ENCODE data around the gene DHX16. TPM values are rescaled to one million over a fixed set of nuclear protein-coding genes. Genes with fewer than 3 reads are reported as not detected.
A peak's percentile ranks its signal among the peaks of the same experiment; 100 is the strongest.

The DHX16 gene
- total and polyA plus RNA-seq, 8 donors, result 23.8 to 43.4 (median 40.0) TPM

DNA sequence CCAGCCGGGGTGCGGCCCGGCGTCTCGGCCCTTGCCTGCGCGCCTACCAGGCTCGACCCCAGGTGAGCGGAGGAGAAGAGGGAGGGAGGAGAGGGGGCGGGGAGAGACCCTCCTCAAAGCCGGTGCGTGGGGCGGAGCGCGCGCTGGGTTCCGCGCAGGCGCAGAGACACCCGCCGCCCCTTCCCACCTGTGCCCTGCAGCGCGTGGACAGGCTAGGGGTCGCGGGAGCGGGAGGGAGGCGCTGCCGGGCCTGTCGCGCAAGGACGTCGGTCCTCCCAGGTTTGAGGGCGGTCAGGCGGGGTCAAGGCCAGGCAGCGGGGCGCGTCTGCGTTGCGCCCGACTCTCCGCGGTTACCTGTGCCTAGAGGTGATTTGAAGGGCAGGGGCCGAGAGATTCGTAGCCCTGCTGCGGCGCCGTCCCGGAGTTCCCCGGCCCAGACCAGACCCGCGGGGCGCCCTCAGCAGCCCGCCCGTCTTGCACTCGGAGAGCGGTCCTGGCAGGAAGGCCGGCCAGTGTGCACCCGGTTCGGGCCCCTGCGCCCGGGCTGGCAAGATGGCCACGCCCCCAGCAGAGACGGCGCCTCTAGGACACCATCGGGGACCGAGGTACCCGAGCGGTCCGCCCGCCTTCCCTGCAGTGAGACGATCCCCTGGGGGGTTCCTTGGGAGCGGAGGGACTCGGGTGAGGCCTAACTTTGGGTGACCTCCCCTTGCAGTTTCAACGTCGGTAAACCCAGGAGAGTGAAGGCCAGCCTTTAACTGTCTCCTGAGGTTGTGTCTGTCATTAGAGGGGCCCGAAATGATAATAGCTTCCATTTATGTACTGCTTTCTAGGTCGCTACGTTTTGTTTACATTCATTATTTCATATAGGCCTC, 25.3 kb downstream of the DHX16 start:
- Histone ChIP-seq H3K9me3 (no peaks in the 10 kb centered on the region), H3K27me3 (no peaks in the 10 kb centered on the region), H3K4me1 (peaks cover 4 to 42% of the 10 kb centered on the region in 2 donors), H3K4me3 (peak overlapping the region; percentile 94 to 99), H3K36me3 (peaks cover 0 to 31% of the 10 kb centered on the region in 2 donors), H3K27ac (peak overlapping the region; percentile 85 to 91)
- intact Hi-C loops (cut with DNase I), result no loop called here
- TF ChIP-seq, protein P1, sequence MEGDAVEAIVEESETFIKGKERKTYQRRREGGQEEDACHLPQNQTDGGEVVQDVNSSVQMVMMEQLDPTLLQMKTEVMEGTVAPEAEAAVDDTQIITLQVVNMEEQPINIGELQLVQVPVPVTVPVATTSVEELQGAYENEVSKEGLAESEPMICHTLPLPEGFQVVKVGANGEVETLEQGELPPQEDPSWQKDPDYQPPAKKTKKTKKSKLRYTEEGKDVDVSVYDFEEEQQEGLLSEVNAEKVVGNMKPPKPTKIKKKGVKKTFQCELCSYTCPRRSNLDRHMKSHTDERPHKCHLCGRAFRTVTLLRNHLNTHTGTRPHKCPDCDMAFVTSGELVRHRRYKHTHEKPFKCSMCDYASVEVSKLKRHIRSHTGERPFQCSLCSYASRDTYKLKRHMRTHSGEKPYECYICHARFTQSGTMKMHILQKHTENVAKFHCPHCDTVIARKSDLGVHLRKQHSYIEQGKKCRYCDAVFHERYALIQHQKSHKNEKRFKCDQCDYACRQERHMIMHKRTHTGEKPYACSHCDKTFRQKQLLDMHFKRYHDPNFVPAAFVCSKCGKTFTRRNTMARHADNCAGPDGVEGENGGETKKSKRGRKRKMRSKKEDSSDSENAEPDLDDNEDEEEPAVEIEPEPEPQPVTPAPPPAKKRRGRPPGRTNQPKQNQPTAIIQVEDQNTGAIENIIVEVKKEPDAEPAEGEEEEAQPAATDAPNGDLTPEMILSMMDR (IDR thresholded peaks at IDR 0.05), result no peak
- ATAC-seq (peak; percentile 89), DNase-seq (peak; percentile 39 to 95 (median 70))

DNA sequence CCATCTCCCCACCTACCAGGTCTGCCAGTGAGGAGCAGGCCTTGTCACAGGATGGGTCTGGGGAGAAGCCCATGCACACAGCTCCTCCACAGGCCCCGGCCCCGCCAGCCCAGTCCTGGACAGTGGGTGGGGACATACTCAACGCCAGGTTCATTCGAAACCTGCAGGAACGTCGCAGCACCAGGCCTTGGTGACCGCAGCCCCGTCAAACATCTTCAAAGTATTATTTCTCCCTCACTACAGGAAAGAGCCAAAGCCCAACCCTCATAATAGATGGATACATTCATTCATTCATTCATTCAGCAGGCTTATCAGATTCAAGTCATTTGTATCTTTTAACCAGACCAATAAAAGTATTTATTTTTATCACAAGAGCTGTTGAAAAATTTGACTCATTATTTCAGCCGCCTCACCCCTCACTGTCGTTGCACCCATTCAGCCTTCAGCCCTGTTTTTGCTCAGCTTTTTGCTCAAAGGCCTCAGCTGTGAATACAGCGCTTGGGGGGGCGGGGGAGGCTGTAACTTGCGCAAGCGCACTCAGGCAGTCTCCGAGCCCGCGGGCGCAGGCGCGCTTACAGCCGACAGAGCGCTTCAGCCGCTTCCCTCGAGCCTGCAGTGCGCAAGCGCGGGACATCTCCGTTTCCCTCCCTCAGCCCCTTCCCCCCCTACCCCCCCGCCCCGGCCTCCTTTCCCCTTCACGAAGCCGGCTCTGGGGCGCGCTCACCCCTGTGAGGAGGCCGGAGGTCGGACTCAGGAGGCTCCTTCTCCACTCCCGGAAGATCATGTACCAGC, 26.2 kb downstream of the DHX16 start, which contains the start of gene C6orf136:
Gene C6orf136 (plus strand): TSS at position 684 of the 792 bp plus-strand sequence. CDS start 99 bp downstream, at position 783.
- peak within 1 kb of the TSS; percentile 85 to 91 for H3K27ac ChIP-seq
- intact Hi-C loops (cut with DNase I), result no loop called here
- peak within 1 kb of the TSS; percentile 94 to 99 for H3K4me3 ChIP-seq
- no peaks in the 10 kb centered on the region for H3K9me3 ChIP-seq
- peaks cover 0 to 31% of the 10 kb centered on the region in 2 donors for H3K36me3 ChIP-seq
- DNase-seq (peak; percentile 83 to 98 (median 94)), ATAC-seq (peak; percentile 92)
- H3K4me1 ChIP-seq, result peaks cover 4 to 42% of the 10 kb centered on the region in 2 donors
- TF ChIP-seq, protein P1 (IDR thresholded peaks at IDR 0.05), result no peak
- H3K27me3 ChIP-seq, result no peaks in the 10 kb centered on the region

DNA sequence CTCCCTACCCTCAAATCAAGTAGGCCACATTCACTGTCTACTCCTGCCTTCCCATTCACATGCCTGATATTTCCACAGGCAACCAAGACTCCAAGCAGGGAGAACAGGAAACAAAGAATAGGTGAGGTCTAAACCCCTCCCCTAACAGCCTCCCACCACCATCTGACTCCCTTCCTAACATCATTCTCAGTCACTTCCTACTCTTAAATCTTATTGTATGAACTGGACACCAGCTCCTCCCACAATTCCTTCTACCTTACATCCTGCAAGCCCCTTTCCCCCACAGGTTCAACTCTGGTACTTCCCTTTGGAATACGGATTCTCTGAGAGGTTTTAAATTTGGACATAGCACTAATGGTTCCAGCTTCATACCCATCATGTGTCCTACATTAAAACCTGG, 26.8 kb downstream of the DHX16 start:
- H3K27me3 ChIP-seq, result no peaks in the 10 kb centered on the region
- peaks cover 4 to 42% of the 10 kb centered on the region in 2 donors for H3K4me1 ChIP-seq
- DNase-seq (no peak), ATAC-seq (no peak)
- TF ChIP-seq, protein P1 (IDR thresholded peaks at IDR 0.05), result no peak
- no peaks in the 10 kb centered on the region for H3K9me3 ChIP-seq
- H3K27ac ChIP-seq, result no peak overlapping the region
- intact Hi-C loops (cut with DNase I), result no loop called here
- H3K4me3 ChIP-seq, result peak overlapping the region in 1 of 2 donors; percentile 94
- peaks cover 0 to 31% of the 10 kb centered on the region in 2 donors for H3K36me3 ChIP-seq

DNA sequence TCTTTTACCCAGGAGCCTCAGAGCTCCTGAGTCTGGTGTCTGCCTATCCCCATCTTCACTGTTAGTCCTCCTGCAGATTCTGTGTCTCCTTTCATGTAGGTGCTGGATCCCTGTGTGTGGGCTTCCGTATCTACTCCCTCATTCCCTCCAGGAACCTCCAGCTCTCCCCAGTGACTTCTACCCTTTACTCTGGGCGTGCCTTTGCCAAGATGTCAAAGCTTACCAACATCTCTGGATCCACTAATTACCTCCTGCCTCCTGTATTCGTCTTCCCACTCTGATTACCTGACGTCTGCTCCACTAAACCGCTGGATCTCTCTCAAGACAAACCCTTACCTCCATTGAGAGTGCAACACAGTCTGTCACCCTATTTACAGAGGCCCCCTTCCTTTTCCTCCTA, 28.0 kb downstream of the DHX16 start:
- ATAC-seq (no peak), DNase-seq (no peak)
- Histone ChIP-seq H3K27ac (no peak overlapping the region), H3K9me3 (no peaks in the 10 kb centered on the region), H3K36me3 (peaks cover 0 to 30% of the 10 kb centered on the region in 2 donors), H3K27me3 (no peaks in the 10 kb centered on the region), H3K4me3 (no peak overlapping the region), H3K4me1 (peaks cover 4 to 42% of the 10 kb centered on the region in 2 donors)
- TF ChIP-seq, protein P1 (IDR thresholded peaks at IDR 0.05), result no peak
- intact Hi-C loops (cut with DNase I), result no loop called here
